Measurements from ENCODE around the gene CLDN24.

CLDN24 gene

GRCh38 chr4:183284258-183284785 lies 37.9 kb downstream of the CLDN24 start:
- no peak for TF ChIP-seq SIN3A (IDR thresholded peaks at IDR 0.05; ENCODE audit: borderline replicate concordance, insufficient read depth, low read length)

GRCh38 chr4:183276106-183276505 lies 46.1 kb downstream of the CLDN24 start:
- TF ChIP-seq TAF1 (IDR thresholded peaks at IDR 0.05; ENCODE audit: borderline replicate concordance, insufficient read depth, low read length) (no peak), REST (IDR thresholded peaks at IDR 0.05; ENCODE audit: insufficient read depth in 1 of 2, low read depth in 2 of 2, low read length in 2 of 2) (no peak), SIN3A (IDR thresholded peaks at IDR 0.05; ENCODE audit: borderline replicate concordance, insufficient read depth, low read length) (no peak), FOXP2 (optimal IDR thresholded peaks at IDR 0.05; ENCODE audit: borderline replicate concordance, extremely low read depth, extremely low read length, insufficient read depth) (no peak), POLR2AphosphoS5 (IDR thresholded peaks at IDR 0.05; ENCODE audit: low read depth, low read length) (no peak)

GRCh38 chr4:183272384-183272783 lies 49.8 kb downstream of the CLDN24 start:
- no peak for TF ChIP-seq SIN3A (IDR thresholded peaks at IDR 0.05; ENCODE audit: borderline replicate concordance, insufficient read depth, low read length)
- TF ChIP-seq TAF1 (IDR thresholded peaks at IDR 0.05; ENCODE audit: borderline replicate concordance, insufficient read depth, low read length): no peak
- no peak for TF ChIP-seq POLR2AphosphoS5 (IDR thresholded peaks at IDR 0.05; ENCODE audit: low read depth, low read length)
- TF ChIP-seq REST (IDR thresholded peaks at IDR 0.05; ENCODE audit: insufficient read depth in 1 of 2, low read depth in 2 of 2, low read length in 2 of 2): no peak
- no peak for TF ChIP-seq FOXP2 (optimal IDR thresholded peaks at IDR 0.05; ENCODE audit: borderline replicate concordance, extremely low read depth, extremely low read length, insufficient read depth)
